Measurements from ENCODE around the gene ATP11B. TPM values are rescaled to one million over a fixed set of nuclear protein-coding genes. Genes with fewer than 3 reads are reported as not detected.

Gene ATP11B
- total and polyA plus RNA-seq, 9 of the 15 experiments (the other 6 are each of a cell fraction or from before 2014, with no cell fraction given): 11.9 to 68.7 (median 41.8) TPM

GRCh38 chr3:182969277-182969676 lies 176.0 kb downstream of the ATP11B start:
- no peak overlapping the region for H2AFZ ChIP-seq (ENCODE audit: low read depth, low read length)
- BruUV-seq (replicated peaks): no TSS peak
- peaks cover 5% of the 10 kb centered on the region for H3K9me1 ChIP-seq (ENCODE audit: control insufficient read depth, insufficient read depth, low read length)
- POLR2A ChIA-PET: interaction anchor here (0.9 to 1.2 kb wide), 3 partner anchors 10 to 32 kb away, joined by 3 to 5 read pairs (median 4); no protein-coding TSS in a partner anchor
- no peaks in the 10 kb centered on the region for H3K27me3 ChIP-seq (ENCODE audit: control insufficient read depth in 2 of 2, insufficient read depth in 2 of 2, low read length in 2 of 2)
- no peak for FAIRE-seq
- no peak overlapping the region for H3K4me3 ChIP-seq
- peak overlapping the region in 1 of 2 experiments; percentile 41; a peak in 1 of 4 replicates for H3K9ac ChIP-seq (ENCODE audit: insufficient read depth in 1 of 2, low read depth in 2 of 2, low read length in 2 of 2)
- H3K27ac ChIP-seq (ENCODE audit: extremely low read depth, low read depth, low read length): peak overlapping the region; percentile 56
- no peak for ATAC-seq
- in situ Hi-C loops (cut with MboI): no loop called here
- peaks cover 93% of the 10 kb centered on the region for H3K79me2 ChIP-seq (ENCODE audit: control insufficient read depth, insufficient read depth, low read length)
- H3K4me2 ChIP-seq (ENCODE audit: insufficient read depth, low read length): peak overlapping the region; percentile 53; the same call in 1 of the 2 replicates
- no peaks in the 10 kb centered on the region for H3K9me3 ChIP-seq (replicated peaks; ENCODE audit: control insufficient read depth, insufficient read depth, low read depth, low read length)
- H3K4me1 ChIP-seq (replicated peaks in 1 of 2; ENCODE audit: control insufficient read depth in 2 of 2, insufficient read depth in 2 of 2, low read length in 2 of 2): peaks cover 12 to 37% of the 10 kb centered on the region in 2 experiments
- intact Hi-C loops (cut with micrococcal nuclease): no loop called here
- peaks cover 11% of the 10 kb centered on the region; the same call in 2 of the 3 replicates for H3K36me3 ChIP-seq (ENCODE audit: control insufficient read depth, insufficient read depth, low read length)
- CTCF ChIA-PET (ENCODE audit: low intra/inter-chr PET ratio): no interaction called here
- H4K20me1 ChIP-seq (replicated peaks; ENCODE audit: control insufficient read depth, insufficient read depth, low read length): 0 out of 2 replicates have a peak, but pooled peaks cover 3% of the 10 kb centered on the region
- no peak for DNase-seq (ENCODE audit: extremely low read depth in 1 of 4, low spot score in 3 of 4)
- TF ChIP-seq C11orf30 (IDR thresholded peaks at IDR 0.05; ENCODE audit: low read depth) (peak; percentile 72), ZNF589 (CRISPR knock-in tag; IDR thresholded peaks at IDR 0.05; ENCODE audit: low read depth) (no peak), TAF7 (tag; IDR thresholded peaks at IDR 0.05) (no peak), NFE2 (IDR thresholded peaks at IDR 0.05; ENCODE audit: low read depth) (peak; percentile 86), SNRNP70 (optimal IDR thresholded peaks at IDR 0.05; ENCODE audit: low read depth, low read length) (no peak), ZNF224 (CRISPR knock-in tag; IDR thresholded peaks at IDR 0.05) (no peak), MAFK (IDR thresholded peaks at IDR 0.05; ENCODE audit: low read length) (peak; percentile 39; the same call in 1 of the 2 replicates), PHTF2 (CRISPR knock-in tag; IDR thresholded peaks at IDR 0.05) (no peak), SIX5 (IDR thresholded peaks at IDR 0.05; ENCODE audit: borderline replicate concordance in 1 of 2, insufficient read depth in 1 of 2, low read depth in 1 of 2, low read length in 2 of 2) (no peak), SREBF1 (IDR thresholded peaks at IDR 0.05; ENCODE audit: borderline replicate concordance, low read depth, low read length) (no peak), HMBOX1 (IDR thresholded peaks at IDR 0.05) (no peak), FIP1L1 (IDR thresholded peaks at IDR 0.05; ENCODE audit: low read depth, low read length, poor library complexity, severe bottlenecking) (no peak), CHD4 (IDR thresholded peaks at IDR 0.05; ENCODE audit: insufficient read depth, insufficient replicate concordance, low read depth, low read length, poor library complexity, severe bottlenecking) (no peak), GATAD2B (IDR thresholded peaks at IDR 0.05; ENCODE audit: borderline replicate concordance) (no peak), MAFG (tag; conservative IDR thresholded peaks at IDR 0.05) (peak; percentile 51; the same call in 1 of the 2 replicates), RAD51 (IDR thresholded peaks at IDR 0.05; ENCODE audit: borderline replicate concordance, low read depth) (peak; percentile 43; the same call in 1 of the 2 replicates), MIER1 (IDR thresholded peaks at IDR 0.05; ENCODE audit: low read depth) (no peak), RFX5 (IDR thresholded peaks at IDR 0.05; ENCODE audit: low read depth, low read length) (no peak), ZBTB49 (CRISPR knock-in tag; IDR thresholded peaks at IDR 0.05; ENCODE audit: borderline replicate concordance) (no peak), ZNF316 (IDR thresholded peaks at IDR 0.05) (peak; percentile 43; the same call in 1 of the 2 replicates), SIRT6 (IDR thresholded peaks at IDR 0.05; ENCODE audit: low read depth, low read length) (no peak), MAFF (IDR thresholded peaks at IDR 0.05; ENCODE audit: low read length) (peak; percentile 43; the same call in 1 of the 2 replicates)
